Ishikawa (cell line): ENCODE measurements around the gene CHAF1B.

ENCODE experiments used
- TAF1 ChIP-seq: IDR thresholded peaks from 2 replicates; pipeline ENCODE4 v1.6.1; 2012; ENCODE audit warnings: low read depth, mild to moderate bottlenecking
- YY1 ChIP-seq: IDR thresholded peaks from 2 replicates; pipeline ENCODE4 v1.6.1; 2012; ENCODE audit warnings: low read depth
- TF ChIP-seq, protein P1 (sequence below): IDR thresholded peaks from 2 replicates; pipeline ENCODE4 v1.6.1; 2012

DNA sequence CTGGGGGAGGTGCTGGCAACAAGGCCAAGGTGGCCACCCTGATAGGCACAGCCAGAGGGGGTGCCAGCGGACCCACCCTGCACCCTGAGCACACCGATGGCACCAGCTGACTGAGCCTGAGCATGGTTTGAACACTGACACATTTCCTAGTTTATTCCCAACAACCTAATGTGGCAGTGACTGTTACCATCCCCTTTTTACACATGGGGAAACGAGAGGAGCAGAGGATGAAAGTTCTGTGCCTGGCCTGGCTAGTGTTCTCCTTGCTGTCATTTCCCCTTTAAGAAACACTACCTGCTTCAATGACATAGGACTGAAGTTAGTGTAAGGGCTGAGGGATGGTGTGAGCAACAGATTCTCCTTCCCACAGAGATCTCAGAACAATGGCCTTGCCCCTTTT is 79.4 kb downstream of the CHAF1B start:
- TF ChIP-seq TAF1 (no peak), YY1 (no peak)
- TF ChIP-seq, protein P1, sequence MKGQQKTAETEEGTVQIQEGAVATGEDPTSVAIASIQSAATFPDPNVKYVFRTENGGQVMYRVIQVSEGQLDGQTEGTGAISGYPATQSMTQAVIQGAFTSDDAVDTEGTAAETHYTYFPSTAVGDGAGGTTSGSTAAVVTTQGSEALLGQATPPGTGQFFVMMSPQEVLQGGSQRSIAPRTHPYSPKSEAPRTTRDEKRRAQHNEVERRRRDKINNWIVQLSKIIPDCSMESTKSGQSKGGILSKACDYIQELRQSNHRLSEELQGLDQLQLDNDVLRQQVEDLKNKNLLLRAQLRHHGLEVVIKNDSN: no peak
